HCT116 (cell line): ENCODE data around the gene MAML2. TPM values are rescaled to one million over a fixed set of nuclear protein-coding genes. Genes with fewer than 3 reads are reported as not detected.

Experiments
- ATAC-seq: fragments of 200-7000 bp; cut with Tn5 transposase; 2 replicates; pipeline ENCODE4 v1.9.1; 2020; ENCODE audit warnings: mild to moderate bottlenecking, moderate library complexity
- BruUV-seq: library from RNA; stranded (reverse); fragments of 400-500 nt; replicated peaks from 2 replicates; lab custom pipeline; 2021; lab: Mats Ljungman, UMichigan
- CTCF ChIA-PET: fragments of 300-600 bp; sonication (Branson Sonifier 250); formaldehyde crosslinking; loops from one replicate; lab custom pipeline; 2021; ENCODE audit warnings: antibody characterized with exemption; lab: Charles Lee
- POLR2A ChIA-PET: fragments of 300-600, 350-600 bp; sonication (Branson Sonifier 250); formaldehyde crosslinking; loops from one replicate; lab custom pipeline; 2021; ENCODE audit warnings: antibody characterized with exemption; lab: Charles Lee
- RAD21 ChIA-PET, 2 experiments: fragments of 300-600 bp; sonication (Branson Sonifier 250); formaldehyde crosslinking; loops; one replicate each; lab custom pipeline; 2023; ENCODE audit warnings: low total read pairs in 2 of 2; ENCODE audit not compliant: uncharacterized antibody in 2 of 2, unreplicated experiment in 2 of 2, low non-redundant PET in 1 of 2; lab: Charles Lee
- DNase-seq: peaks from one replicate; pipeline ENCODE4 v3.0.0-alpha.2; 2010; ENCODE audit warnings: low read depth, low spot score
- H2AFZ ChIP-seq: fragments of 200-600 bp; shearing (Covaris generic), sonication (generic); 2 replicates; pipeline ENCODE4 v1.6.1; 2017; ENCODE audit warnings: low read depth, mixed run types, mixed read lengths, antibody characterized with exemption, low read length; ENCODE audit not compliant: poor library complexity, severe bottlenecking
- H3K27ac ChIP-seq: 2 replicates; pipeline ENCODE4 v1.5.1; 2012; ENCODE audit warnings: low read depth, low read length
- H3K27me3 ChIP-seq: fragments of 200-600 bp; sonication (generic); 2 replicates; pipeline ENCODE4 v1.6.1; 2016; ENCODE audit warnings: mixed run types, low read length, mixed read lengths; ENCODE audit not compliant: insufficient read depth
- H3K36me3 ChIP-seq, 2 experiments: fragments of 200-500 bp in 1 of 2; fragments of 200-600 bp in 1 of 2; sonication (Bioruptor generic) in 1 of 2; sonication (generic) in 1 of 2; 2 replicates each; pipeline versions ENCODE4 v1.5.1 to v1.6.1; 2014 to 2016; ENCODE audit warnings: low read length in 2 of 2, inconsistent platforms in 1 of 2, mixed read lengths in 1 of 2, mixed run types in 1 of 2; ENCODE audit not compliant: insufficient read depth in 2 of 2, control insufficient read depth in 1 of 2
- H3K4me1 ChIP-seq, 2 experiments: fragments of 200-600 bp in 1 of 2; sonication (generic) in 1 of 2; 2 replicates each; pipeline versions ENCODE4 v1.5.1 to v1.6.1; 2012 to 2017; ENCODE audit warnings: low read length in 2 of 2, inconsistent platforms in 1 of 2, mild to moderate bottlenecking in 1 of 2, mixed read lengths in 1 of 2, mixed run types in 1 of 2, moderate library complexity in 1 of 2; ENCODE audit not compliant: insufficient read depth in 2 of 2, control insufficient read depth in 1 of 2
- H3K4me2 ChIP-seq: fragments of 200-600 bp; sonication (generic); 2 replicates; pipeline ENCODE4 v1.6.1; 2017; ENCODE audit warnings: mixed run types, low read length, mixed read lengths
- H3K4me3 ChIP-seq, 2 experiments: fragments of 200-600 bp in 1 of 2; sonication (generic) in 1 of 2; replicated peaks in 1 of 2; 2 replicates each; pipeline ENCODE4 v1.5.1; 2011 to 2016; ENCODE audit warnings: low read length in 2 of 2, control low read depth in 1 of 2, low read depth in 1 of 2, mild to moderate bottlenecking in 1 of 2, mixed read lengths in 1 of 2, mixed run types in 1 of 2
- H3K79me2 ChIP-seq: fragments of 200-600 bp; sonication (generic); 2 replicates; pipeline ENCODE4 v1.6.1; 2017; ENCODE audit warnings: mild to moderate bottlenecking, mixed run types, low read length, moderate library complexity, mixed read lengths; ENCODE audit not compliant: insufficient read depth
- H3K9ac ChIP-seq: fragments of 200-600 bp; sonication (generic); 2 replicates; pipeline ENCODE4 v1.6.1; 2016; ENCODE audit warnings: low read length, mixed read lengths
- H3K9me2 ChIP-seq: fragments of 200-600 bp; sonication (generic), shearing (Covaris generic); 2 replicates; pipeline ENCODE4 v1.6.1; 2017; ENCODE audit warnings: mixed run types, mild to moderate bottlenecking, moderate library complexity; ENCODE audit not compliant: insufficient read depth
- H3K9me3 ChIP-seq, 2 experiments: fragments of 200-500 bp in 1 of 2; fragments of 200-600 bp in 1 of 2; sonication (Bioruptor generic) in 1 of 2; sonication (generic) in 1 of 2; 2 replicates each; pipeline ENCODE4 v1.6.1; 2014 to 2017; ENCODE audit warnings: low read length in 2 of 2, mixed read lengths in 2 of 2, inconsistent platforms in 1 of 2, low read depth in 1 of 2, mild to moderate bottlenecking in 1 of 2, mixed run types in 1 of 2, moderate library complexity in 1 of 2; ENCODE audit not compliant: control insufficient read depth in 1 of 2, insufficient read depth in 1 of 2
- H4K20me1 ChIP-seq: fragments of 200-600 bp; sonication (generic), shearing (Covaris generic); 2 replicates; pipeline ENCODE4 v1.6.1; 2017; ENCODE audit warnings: mixed run types, mild to moderate bottlenecking, moderate library complexity; ENCODE audit not compliant: insufficient read depth
- CEBPB ChIP-seq: IDR thresholded peaks from 2 replicates; pipeline ENCODE4 v1.6.1; 2012; ENCODE audit warnings: low read depth
- CTCF ChIP-seq, 3 experiments: fragments of 200-600 bp in 1 of 3; sonication (generic) in 1 of 3; IDR thresholded peaks in 2 of 3; conservative IDR thresholded peaks in 1 of 3; 2 replicates each; pipeline ENCODE4 v1.5.1; 2012 to 2017; ENCODE audit warnings: low read depth in 2 of 3, low read length in 2 of 3, antibody characterized with exemption in 1 of 3, borderline replicate concordance in 1 of 3, control low read depth in 1 of 3, mild to moderate bottlenecking in 1 of 3, mixed read lengths in 1 of 3, mixed run types in 1 of 3, moderate library complexity in 1 of 3; ENCODE audit not compliant: insufficient read depth in 1 of 3
- ELF1 ChIP-seq: IDR thresholded peaks from 2 replicates; pipeline ENCODE4 v1.6.1; 2012; ENCODE audit warnings: low read depth, borderline replicate concordance
- POLR2A ChIP-seq: IDR thresholded peaks from 2 replicates; pipeline ENCODE4 v1.7.0; 2011; ENCODE audit warnings: borderline replicate concordance; ENCODE audit not compliant: insufficient read depth, insufficient read length; ENCODE audit errors: extremely low read depth
- REST ChIP-seq: IDR thresholded peaks from 2 replicates; pipeline ENCODE4 v1.6.1; 2012; ENCODE audit warnings: low read depth
- SRF ChIP-seq: IDR thresholded peaks from 2 replicates; pipeline ENCODE4 v1.6.1; 2012; ENCODE audit warnings: low read depth
- TCF7L2 ChIP-seq: IDR thresholded peaks from 2 replicates; pipeline ENCODE4 v1.7.0; 2011; ENCODE audit warnings: borderline replicate concordance, inconsistent platforms; ENCODE audit not compliant: insufficient read depth, insufficient read length; ENCODE audit errors: extremely low read depth
- YY1 ChIP-seq: IDR thresholded peaks from 2 replicates; pipeline ENCODE4 v1.6.1; 2011; ENCODE audit warnings: low read length, low read depth, moderate library complexity, mild to moderate bottlenecking; ENCODE audit not compliant: insufficient replicate concordance; ENCODE audit errors: extremely low read depth
- ZNF274 ChIP-seq: fragments of 200-500 bp; sonication (Bioruptor generic); IDR thresholded peaks from 2 replicates; pipeline ENCODE4 v1.6.1; 2014; ENCODE audit warnings: mild to moderate bottlenecking, low read depth, low read length, inconsistent platforms
- intact Hi-C: fragments of 100-400 bp; cut with micrococcal nuclease; formaldehyde crosslinking; loops from 2 replicates; pipeline ENCODE4 v1.10.0; 2022
- total RNA-seq: library from RNA; stranded (reverse); gene quantifications from one replicate; pipeline ENCODE4 v1.2.1, GENCODE V29; 2021; ENCODE audit not compliant: unreplicated experiment

Gene MAML2
- total RNA-seq, 1 experiment from 2014 or later, result 2.6 TPM

- Histone ChIP-seq H3K9me2 (no peaks in the 10 kb centered on the region), H3K4me3 (no peak overlapping the region), H3K9me3 (no peaks in the 10 kb centered on the region), H3K4me2 (no peak overlapping the region), H3K9ac (no peak overlapping the region), H3K79me2 (no peaks in the 10 kb centered on the region), H4K20me1 (no peaks in the 10 kb centered on the region), H3K27me3 (no peaks in the 10 kb centered on the region), H3K36me3 (no peaks in the 10 kb centered on the region), H3K27ac (no peak overlapping the region), H2AFZ (no peak overlapping the region), H3K4me1 (peaks cover 5 to 19% of the 10 kb centered on the region in 2 experiments; a peak in 3 of 4 replicates)
- BruUV-seq, result no TSS peak
- POLR2A ChIA-PET, result no interaction called here
- ATAC-seq (no peak), DNase-seq (no peak)
- CTCF ChIA-PET, result no interaction called here
- intact Hi-C loops, result no loop called here
- RAD21 ChIA-PET, result no interaction called here
- TF ChIP-seq POLR2A (no peak), REST (no peak), ZNF274 (no peak), ELF1 (no peak), TCF7L2 (no peak)
Observed at GRCh38 chr11:96264364-96264763, 78.6 kb downstream of the MAML2 start.

DNA sequence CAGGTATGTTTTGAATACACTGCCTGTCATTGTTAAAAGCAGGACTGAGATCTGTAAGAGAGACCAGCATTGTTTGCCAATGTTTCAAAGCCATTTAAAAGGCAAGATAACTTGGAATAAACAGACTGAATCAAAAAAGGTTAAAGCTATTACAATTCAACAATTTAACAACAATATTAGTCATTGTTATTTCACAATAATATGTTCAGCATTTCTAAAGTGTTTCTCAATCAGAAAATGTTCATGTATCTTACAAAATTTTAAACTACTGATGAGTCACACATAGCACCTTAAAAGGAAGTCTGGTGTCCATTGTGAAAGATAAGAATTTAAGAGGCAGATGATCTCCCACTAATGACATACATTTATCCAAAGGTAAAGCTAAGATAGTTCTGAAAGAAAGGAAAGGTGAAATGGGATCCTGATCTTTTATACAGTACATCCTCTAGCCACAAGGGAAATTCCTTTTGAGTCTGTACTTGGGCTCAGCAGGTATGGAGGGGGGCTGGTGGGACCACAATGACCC is 79.7 kb downstream of the MAML2 start:
- ChIA-PET CTCF (no interaction called here), POLR2A (no interaction called here)
- DNase-seq, result no peak

More for the DNA sequence above, 79.7 kb downstream of the MAML2 start:
- Histone ChIP-seq H3K9me3 (no peaks in the 10 kb centered on the region), H3K4me1 (peaks cover 7 to 28% of the 10 kb centered on the region in 2 experiments; a peak in 3 of 4 replicates), H3K27ac (no peak overlapping the region), H3K36me3 (no peaks in the 10 kb centered on the region), H3K9me2 (no peaks in the 10 kb centered on the region), H2AFZ (no peak overlapping the region), H3K4me3 (no peak overlapping the region), H3K9ac (no peak overlapping the region), H3K4me2 (no peak overlapping the region), H4K20me1 (no peaks in the 10 kb centered on the region), H3K27me3 (no peaks in the 10 kb centered on the region), H3K79me2 (no peaks in the 10 kb centered on the region)
- intact Hi-C loops, result no loop called here
- BruUV-seq, result no TSS peak
- no peak for TF ChIP-seq YY1
- 0 out of 6 replicates have a peak, but pooled peaks of 1 of the 3 experiments have one; percentile 10 for TF ChIP-seq CTCF (IDR thresholded peaks at IDR 0.05 in 2 of 3, conservative IDR thresholded peaks at IDR 0.05 in 1 of 3; ENCODE audit: borderline replicate concordance in 1 of 3, insufficient read depth in 1 of 3, low read depth in 2 of 3, low read length in 2 of 3)
- peak; percentile 70 for TF ChIP-seq SRF
- TF ChIP-seq CEBPB, result peak; percentile 54
- ATAC-seq, result peak; percentile 36; the same call in 1 of the 2 replicates
- RAD21 ChIA-PET, result no interaction called here
